ENCODE measurements around the gene FBXO31.

FBXO31 gene

DNA sequence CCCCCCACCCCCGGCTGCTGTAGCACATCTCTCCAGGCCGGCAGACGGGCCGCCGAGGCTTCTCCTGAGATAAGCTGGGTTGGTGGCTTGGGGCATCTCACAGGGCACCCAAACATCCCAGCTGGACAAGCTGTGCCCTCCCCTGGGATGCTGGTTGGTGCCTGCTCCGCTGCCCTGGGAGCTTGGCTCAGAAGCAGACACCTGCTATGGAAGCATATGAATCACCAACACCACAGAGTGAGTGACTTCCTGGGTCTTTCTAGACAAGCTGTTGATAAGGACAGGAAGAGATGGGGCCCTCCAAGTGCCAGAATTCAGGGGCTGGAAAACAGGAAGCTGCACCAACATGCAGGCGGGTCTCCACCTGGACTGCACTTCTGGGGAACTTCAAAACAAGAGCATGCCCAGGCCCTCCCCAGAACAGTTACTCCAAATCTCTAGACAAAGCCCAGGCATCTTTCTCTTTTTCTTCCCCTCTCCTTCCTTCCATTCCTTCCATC lies 80.1 kb downstream of the FBXO31 start:
- 90% methylated on average over 7 of the region's 7 CpGs for WGBS
- Histone ChIP-seq H3K9me3 (ENCODE audit: insufficient read depth, low read depth, low read length) (no peaks in the 10 kb centered on the region), H3K27me3 (ENCODE audit: insufficient read depth, low read length) (no peaks in the 10 kb centered on the region), H3K36me3 (ENCODE audit: insufficient read depth, low read length) (no peaks in the 10 kb centered on the region), H3K9ac (ENCODE audit: low read depth, low read length) (no peak overlapping the region), H3K4me1 (ENCODE audit: insufficient read depth, low read length) (peaks cover 9% of the 10 kb centered on the region; the same call in 1 of the 2 replicates), H3K27ac (ENCODE audit: low read depth, low read length) (no peak overlapping the region), H3K4me3 (ENCODE audit: low read length) (no peak overlapping the region)

GRCh38 chr16:87298857-87299465 lies 84.6 kb downstream of the FBXO31 start:
- WGBS: 92% methylated on average over 13 of the region's 13 CpGs
- Histone ChIP-seq H3K27ac (ENCODE audit: low read depth, low read length) (no peak overlapping the region), H3K27me3 (ENCODE audit: insufficient read depth, low read length) (no peaks in the 10 kb centered on the region), H3K4me1 (ENCODE audit: insufficient read depth, low read length) (no peaks in the 10 kb centered on the region), H3K9ac (ENCODE audit: low read depth, low read length) (no peak overlapping the region), H3K4me3 (ENCODE audit: low read length) (no peak overlapping the region), H3K9me3 (ENCODE audit: insufficient read depth, low read depth, low read length) (no peaks in the 10 kb centered on the region), H3K36me3 (ENCODE audit: insufficient read depth, low read length) (no peaks in the 10 kb centered on the region)

DNA sequence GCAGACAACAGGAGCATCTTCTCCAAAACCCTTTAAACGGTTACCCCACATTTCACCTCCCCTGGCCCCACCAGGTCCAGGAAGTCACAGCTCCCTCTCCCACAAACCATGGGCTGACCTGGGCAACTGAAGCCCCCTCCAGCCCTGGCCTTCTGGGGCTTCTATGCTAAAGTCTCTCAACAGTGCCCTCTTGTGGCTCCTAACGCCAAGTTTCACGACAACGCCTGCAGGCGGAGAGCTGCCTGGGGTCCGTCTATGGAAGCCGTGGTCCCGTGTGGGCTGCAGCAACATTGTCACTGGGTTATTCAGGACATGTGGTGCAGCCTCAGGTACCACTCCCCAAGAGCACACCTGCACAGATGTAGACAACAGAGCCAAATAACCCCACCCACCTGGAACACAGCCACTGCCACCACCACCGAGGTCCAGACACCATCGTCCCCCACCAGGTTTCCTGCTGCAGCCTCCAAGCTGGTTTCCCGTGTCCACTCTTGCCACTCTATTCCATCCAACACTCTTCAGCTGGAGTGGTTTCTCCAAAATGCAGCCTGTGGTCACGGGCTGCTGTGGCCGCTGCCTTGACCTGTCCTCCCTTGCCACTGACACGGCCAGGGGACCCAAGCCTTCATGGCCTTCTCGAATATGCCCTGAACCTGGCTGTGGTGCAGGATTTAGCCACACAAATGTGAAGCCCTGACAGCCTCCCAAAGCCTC lies 85.5 kb downstream of the FBXO31 start:
- Histone ChIP-seq H3K4me1 (ENCODE audit: insufficient read depth, low read length) (no peaks in the 10 kb centered on the region), H3K27ac (ENCODE audit: low read depth, low read length) (no peak overlapping the region), H3K36me3 (ENCODE audit: insufficient read depth, low read length) (no peaks in the 10 kb centered on the region), H3K9ac (ENCODE audit: low read depth, low read length) (no peak overlapping the region), H3K9me3 (ENCODE audit: insufficient read depth, low read depth, low read length) (no peaks in the 10 kb centered on the region), H3K27me3 (ENCODE audit: insufficient read depth, low read length) (no peaks in the 10 kb centered on the region), H3K4me3 (ENCODE audit: low read length) (no peak overlapping the region)
- WGBS: 71% methylated on average over 15 of the region's 15 CpGs

DNA sequence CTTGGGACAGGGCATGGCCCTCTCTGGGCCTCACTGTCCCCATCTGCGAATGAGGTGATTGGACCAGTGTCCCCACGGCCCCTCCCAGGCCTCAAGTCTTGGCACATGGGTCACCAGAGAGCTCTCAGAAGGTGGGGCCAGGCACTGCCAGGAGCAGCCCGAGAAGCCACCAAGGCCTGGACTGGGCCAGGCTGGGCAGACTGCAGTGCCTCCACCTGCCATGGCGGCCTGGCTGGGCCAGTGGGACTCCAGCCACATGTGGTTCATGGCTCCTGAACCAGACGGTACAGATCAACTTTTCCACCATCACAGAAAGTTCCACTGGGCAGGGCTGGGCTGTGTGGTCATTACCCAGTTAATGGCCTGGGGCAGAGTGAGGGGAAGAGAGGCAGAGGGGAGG lies 86.2 kb downstream of the FBXO31 start:
- Histone ChIP-seq H3K36me3 (ENCODE audit: insufficient read depth, low read length) (no peaks in the 10 kb centered on the region), H3K27ac (ENCODE audit: low read depth, low read length) (no peak overlapping the region), H3K9me3 (ENCODE audit: insufficient read depth, low read depth, low read length) (0 out of 2 replicates have a peak, but pooled peaks cover under 1% of the 10 kb centered on the region), H3K9ac (ENCODE audit: low read depth, low read length) (no peak overlapping the region), H3K4me3 (ENCODE audit: low read length) (no peak overlapping the region), H3K27me3 (ENCODE audit: insufficient read depth, low read length) (no peaks in the 10 kb centered on the region), H3K4me1 (ENCODE audit: insufficient read depth, low read length) (no peaks in the 10 kb centered on the region)
- WGBS: 90% methylated on average over 5 of the region's 5 CpGs

GRCh38 chr16:87295661-87296531 lies 87.7 kb downstream of the FBXO31 start:
- Histone ChIP-seq H3K9ac (ENCODE audit: low read depth, low read length) (no peak overlapping the region), H3K27me3 (ENCODE audit: insufficient read depth, low read length) (no peaks in the 10 kb centered on the region)
- WGBS: 87% methylated on average over 19 of the region's 20 CpGs

GRCh38 chr16:87295259-87295658 lies 88.3 kb downstream of the FBXO31 start:
- Histone ChIP-seq H3K27ac (ENCODE audit: low read depth, low read length) (no peak overlapping the region), H3K4me3 (ENCODE audit: low read length) (no peak overlapping the region), H3K36me3 (ENCODE audit: insufficient read depth, low read length) (0 out of 2 replicates have a peak, but pooled peaks cover 2% of the 10 kb centered on the region), H3K4me1 (ENCODE audit: insufficient read depth, low read length) (no peaks in the 10 kb centered on the region), H3K9ac (ENCODE audit: low read depth, low read length) (no peak overlapping the region), H3K27me3 (ENCODE audit: insufficient read depth, low read length) (no peaks in the 10 kb centered on the region), H3K9me3 (ENCODE audit: insufficient read depth, low read depth, low read length) (peaks cover 11% of the 10 kb centered on the region)
- WGBS: 89% methylated on average over 4 of the region's 4 CpGs

More at GRCh38 chr16:87295661-87296531, 87.7 kb downstream of the FBXO31 start:
- H3K36me3 ChIP-seq (ENCODE audit: insufficient read depth, low read length): 0 out of 2 replicates have a peak, but pooled peaks cover 2% of the 10 kb centered on the region
- H3K4me3 ChIP-seq (ENCODE audit: low read length): no peak overlapping the region
- H3K4me1 ChIP-seq (ENCODE audit: insufficient read depth, low read length): no peaks in the 10 kb centered on the region
- H3K27ac ChIP-seq (ENCODE audit: low read depth, low read length): no peak overlapping the region
- peaks cover 11% of the 10 kb centered on the region for H3K9me3 ChIP-seq (ENCODE audit: insufficient read depth, low read depth, low read length)

DNA sequence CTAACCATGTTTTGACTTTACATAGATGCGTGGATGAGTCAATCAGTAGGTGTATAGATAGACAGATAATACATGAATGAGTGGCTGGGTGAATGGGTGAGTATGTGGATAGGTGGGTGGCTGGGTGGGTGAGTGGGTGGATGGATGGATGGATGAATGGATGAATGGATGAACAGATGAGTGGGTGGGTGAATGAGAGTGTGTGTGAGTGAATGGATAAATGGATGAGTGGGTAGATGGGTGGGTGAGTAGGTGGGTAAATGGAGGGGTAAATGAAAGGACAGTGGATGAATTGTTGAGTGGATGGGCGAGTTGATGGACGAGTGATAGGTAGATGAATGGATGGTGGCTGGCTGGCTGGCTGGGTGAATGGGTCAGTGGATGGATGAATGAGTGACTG lies 89.6 kb downstream of the FBXO31 start:
- Histone ChIP-seq H3K36me3 (ENCODE audit: insufficient read depth, low read length) (0 out of 2 replicates have a peak, but pooled peaks cover 2% of the 10 kb centered on the region), H3K9me3 (ENCODE audit: insufficient read depth, low read depth, low read length) (peaks cover 11% of the 10 kb centered on the region), H3K27me3 (ENCODE audit: insufficient read depth, low read length) (no peaks in the 10 kb centered on the region), H3K9ac (ENCODE audit: low read depth, low read length) (no peak overlapping the region), H3K4me3 (ENCODE audit: low read length) (no peak overlapping the region), H3K27ac (ENCODE audit: low read depth, low read length) (no peak overlapping the region), H3K4me1 (ENCODE audit: insufficient read depth, low read length) (no peaks in the 10 kb centered on the region)
- 89% methylated on average over 3 of the region's 3 CpGs for WGBS

DNA sequence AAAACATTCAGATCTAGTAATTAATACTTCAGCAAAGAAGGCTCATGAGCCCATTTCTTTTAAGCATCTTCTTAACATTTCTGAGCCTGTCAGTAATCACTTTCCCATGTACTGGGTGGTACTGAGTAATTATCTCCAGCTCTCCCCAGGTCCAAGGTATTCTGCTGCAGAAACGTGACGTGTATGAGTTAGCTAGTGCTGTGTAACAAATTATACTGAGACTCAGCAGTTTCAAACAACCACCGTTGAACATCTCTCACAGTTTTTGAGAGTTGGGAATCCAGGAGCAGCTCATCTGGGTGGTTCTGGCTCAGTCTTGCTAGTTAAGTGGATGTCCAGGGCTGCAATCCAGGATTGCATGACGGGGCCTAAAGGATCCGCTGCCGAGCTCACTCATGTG lies 91.6 kb downstream of the FBXO31 start:
- peaks cover 11% of the 10 kb centered on the region for H3K9me3 ChIP-seq (ENCODE audit: insufficient read depth, low read depth, low read length)
- H3K4me3 ChIP-seq (ENCODE audit: low read length): no peak overlapping the region
- no peaks in the 10 kb centered on the region for H3K27me3 ChIP-seq (ENCODE audit: insufficient read depth, low read length)
- H3K36me3 ChIP-seq (ENCODE audit: insufficient read depth, low read length): 0 out of 2 replicates have a peak, but pooled peaks cover 2% of the 10 kb centered on the region
- no peak overlapping the region for H3K27ac ChIP-seq (ENCODE audit: low read depth, low read length)
- H3K9ac ChIP-seq (ENCODE audit: low read depth, low read length): no peak overlapping the region
- no peaks in the 10 kb centered on the region for H3K4me1 ChIP-seq (ENCODE audit: insufficient read depth, low read length)
- WGBS: 99% methylated on average over 6 of the region's 6 CpGs

DNA sequence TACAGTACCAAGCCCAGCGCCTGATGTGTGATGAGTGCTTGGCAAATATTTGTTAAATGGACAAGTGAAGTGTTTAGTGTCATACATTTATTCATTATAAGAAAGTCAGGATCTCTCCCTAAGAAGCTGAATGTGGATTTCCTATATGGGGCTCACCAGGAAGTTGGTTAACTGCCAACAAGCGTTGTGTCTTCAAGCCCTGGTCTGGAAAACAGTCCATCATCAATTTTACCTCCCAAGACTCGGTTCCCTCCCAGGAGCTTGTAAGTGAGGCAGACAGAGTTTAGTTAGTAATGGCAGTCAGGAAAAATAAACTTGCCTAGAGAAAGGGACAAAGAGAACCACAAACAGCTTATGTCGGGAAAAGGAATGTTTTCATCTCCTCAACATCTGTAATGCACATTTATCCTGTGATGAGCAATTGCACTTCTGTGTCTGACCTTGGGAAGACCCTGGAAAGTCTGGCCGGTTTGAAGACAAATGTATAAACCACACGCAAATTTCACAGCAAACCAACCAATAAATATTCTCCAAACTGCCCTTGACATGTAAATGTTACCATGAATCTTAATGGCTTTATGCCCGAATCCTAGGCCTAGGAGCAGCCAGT lies 94.7 kb downstream of the FBXO31 start:
- Histone ChIP-seq H3K9ac (ENCODE audit: low read depth, low read length) (no peak overlapping the region), H3K27ac (ENCODE audit: low read depth, low read length) (no peak overlapping the region), H3K36me3 (ENCODE audit: insufficient read depth, low read length) (0 out of 2 replicates have a peak, but pooled peaks cover 2% of the 10 kb centered on the region), H3K4me3 (ENCODE audit: low read length) (no peak overlapping the region), H3K9me3 (ENCODE audit: insufficient read depth, low read depth, low read length) (peaks cover 11% of the 10 kb centered on the region), H3K4me1 (ENCODE audit: insufficient read depth, low read length) (no peaks in the 10 kb centered on the region), H3K27me3 (ENCODE audit: insufficient read depth, low read length) (no peaks in the 10 kb centered on the region)
- 88% methylated on average over 6 of the region's 7 CpGs for WGBS

DNA sequence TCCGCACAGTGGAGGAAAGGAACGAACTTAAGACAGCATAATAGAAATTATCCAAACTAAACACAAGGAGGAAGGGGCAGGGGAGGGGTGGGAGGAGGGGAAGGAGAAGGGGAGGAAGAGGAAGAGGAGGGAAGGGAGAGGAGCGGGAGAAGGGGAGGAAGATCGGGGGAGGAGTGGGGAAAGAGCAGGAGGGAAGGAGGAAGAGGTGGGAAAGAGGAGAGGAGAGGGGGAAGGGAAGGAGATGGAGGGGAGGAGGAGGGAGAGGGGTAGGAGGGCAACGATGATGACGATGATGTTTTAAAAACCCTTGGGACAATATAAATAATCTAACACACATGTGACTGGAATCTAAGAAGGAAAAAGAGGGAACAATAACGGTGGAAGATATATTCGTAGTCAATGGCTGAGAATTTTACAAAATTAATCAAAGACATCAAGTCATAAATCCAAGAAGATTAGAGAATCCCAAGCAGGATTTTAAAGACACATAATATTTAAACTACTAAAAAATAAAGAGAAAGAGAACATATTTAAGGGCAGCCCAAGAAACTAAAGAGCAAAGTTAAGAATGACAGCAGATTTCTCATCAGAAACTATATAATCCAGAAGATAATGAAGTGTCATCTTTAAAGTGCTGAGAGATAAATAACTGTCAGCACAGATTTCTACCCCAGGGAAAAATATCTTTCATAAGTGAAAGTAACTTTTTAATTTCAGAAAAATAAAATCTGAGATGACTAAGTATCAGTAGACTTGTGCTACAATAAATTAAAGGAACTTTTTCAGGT lies 96.5 kb downstream of the FBXO31 start:
- no peak overlapping the region for H3K4me3 ChIP-seq (ENCODE audit: low read length)
- H3K9me3 ChIP-seq (ENCODE audit: insufficient read depth, low read depth, low read length): peaks cover 7% of the 10 kb centered on the region
- WGBS: 84% methylated on average over 2 of the region's 8 CpGs
- no peak overlapping the region for H3K27ac ChIP-seq (ENCODE audit: low read depth, low read length)
- H3K4me1 ChIP-seq (ENCODE audit: insufficient read depth, low read length): no peaks in the 10 kb centered on the region
- no peak overlapping the region for H3K9ac ChIP-seq (ENCODE audit: low read depth, low read length)
- no peaks in the 10 kb centered on the region for H3K27me3 ChIP-seq (ENCODE audit: insufficient read depth, low read length)
- H3K36me3 ChIP-seq (ENCODE audit: insufficient read depth, low read length): 0 out of 2 replicates have a peak, but pooled peaks cover 2% of the 10 kb centered on the region

Measured in HUES64 (cell line).